IPS DF 4.7 (cell line): Measurements from ENCODE around the gene TAGLN.

Source experiments
- DNase-seq: peaks from one replicate; pipeline ENCODE4 v3.0.0-alpha.2; 2013; ENCODE audit warnings: low spot score; ENCODE audit errors: extremely low read depth

TAGLN gene

DNA sequence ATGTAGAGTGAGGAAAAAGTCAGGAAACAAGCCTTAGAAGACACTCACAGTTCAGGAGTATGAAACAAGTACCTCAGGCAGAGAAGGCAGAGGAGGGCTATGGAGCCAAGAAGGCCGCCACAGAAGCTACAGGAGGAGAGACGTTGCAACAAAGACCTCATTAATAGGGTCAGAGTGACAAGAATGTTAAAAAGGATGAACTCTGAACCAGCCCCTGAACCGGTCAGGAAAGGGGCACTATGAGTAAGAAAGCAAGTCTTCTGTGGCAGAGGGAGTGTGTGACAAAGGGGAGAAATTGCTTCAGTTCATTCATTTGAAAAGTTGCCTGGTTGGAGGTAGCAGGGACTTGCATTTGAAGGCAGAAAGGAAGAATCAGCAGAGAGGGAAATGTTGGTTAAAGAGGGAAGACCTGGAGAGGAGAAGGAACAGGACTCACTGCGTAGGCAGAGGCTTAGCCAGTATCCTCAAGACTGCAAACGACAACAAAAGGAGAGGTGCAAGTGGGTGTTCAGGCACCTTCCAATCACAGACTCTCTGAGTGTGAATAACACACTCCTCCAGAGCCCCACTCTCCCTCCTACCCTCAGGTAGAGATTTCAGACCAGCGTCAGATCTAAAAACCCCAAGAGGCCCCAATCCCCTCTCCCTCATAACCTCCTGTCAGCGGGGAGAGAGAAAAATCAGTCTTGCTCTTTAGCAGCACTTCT lies 15.4 kb downstream of the TAGLN start:
- DNase-seq, result no peak

DNA sequence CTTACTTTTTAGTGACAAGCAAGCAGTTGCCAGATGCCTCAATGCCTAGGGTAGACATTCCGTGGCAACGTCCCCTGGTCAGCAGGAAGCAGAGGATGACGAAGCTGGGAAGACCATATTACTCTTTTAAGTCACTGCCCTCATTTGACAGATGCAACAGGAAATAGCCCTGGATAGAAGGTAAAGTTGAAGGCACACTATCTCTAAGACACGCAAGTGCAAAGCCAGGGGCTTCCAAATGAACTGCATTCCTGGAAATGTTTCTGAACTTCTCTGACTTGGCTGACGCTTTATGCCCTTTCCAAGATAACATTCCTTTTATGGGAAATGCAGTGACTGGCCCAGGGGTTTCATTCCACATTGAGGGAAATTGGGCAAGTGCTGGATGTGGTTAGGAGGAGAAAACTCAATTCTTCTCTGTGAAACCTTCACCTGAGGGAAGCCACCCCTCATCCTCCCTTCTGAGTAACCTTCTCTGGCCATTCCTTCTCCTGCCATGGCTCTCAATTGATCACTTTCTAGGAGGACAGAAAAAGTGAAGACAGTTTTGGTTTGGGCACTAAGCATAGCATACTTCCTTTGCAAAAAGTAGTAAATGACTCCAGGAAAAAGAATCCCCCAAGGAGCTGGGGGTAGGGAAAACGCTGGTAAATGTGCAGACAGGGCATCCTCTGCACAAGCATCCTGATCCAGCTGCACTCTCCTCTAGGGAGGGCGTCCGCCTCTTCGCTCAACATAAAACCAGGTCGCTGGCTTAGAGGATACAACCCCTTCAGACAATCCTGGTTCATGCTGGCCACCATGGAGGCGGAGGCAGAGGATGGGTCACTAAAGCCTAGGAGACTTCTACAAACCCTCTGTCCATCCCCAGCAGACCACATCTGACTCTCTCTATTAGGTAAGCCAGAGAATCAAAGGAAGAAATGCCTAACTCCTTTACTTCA lies 18.2 kb downstream of the TAGLN start:
- no peak for DNase-seq

DNA sequence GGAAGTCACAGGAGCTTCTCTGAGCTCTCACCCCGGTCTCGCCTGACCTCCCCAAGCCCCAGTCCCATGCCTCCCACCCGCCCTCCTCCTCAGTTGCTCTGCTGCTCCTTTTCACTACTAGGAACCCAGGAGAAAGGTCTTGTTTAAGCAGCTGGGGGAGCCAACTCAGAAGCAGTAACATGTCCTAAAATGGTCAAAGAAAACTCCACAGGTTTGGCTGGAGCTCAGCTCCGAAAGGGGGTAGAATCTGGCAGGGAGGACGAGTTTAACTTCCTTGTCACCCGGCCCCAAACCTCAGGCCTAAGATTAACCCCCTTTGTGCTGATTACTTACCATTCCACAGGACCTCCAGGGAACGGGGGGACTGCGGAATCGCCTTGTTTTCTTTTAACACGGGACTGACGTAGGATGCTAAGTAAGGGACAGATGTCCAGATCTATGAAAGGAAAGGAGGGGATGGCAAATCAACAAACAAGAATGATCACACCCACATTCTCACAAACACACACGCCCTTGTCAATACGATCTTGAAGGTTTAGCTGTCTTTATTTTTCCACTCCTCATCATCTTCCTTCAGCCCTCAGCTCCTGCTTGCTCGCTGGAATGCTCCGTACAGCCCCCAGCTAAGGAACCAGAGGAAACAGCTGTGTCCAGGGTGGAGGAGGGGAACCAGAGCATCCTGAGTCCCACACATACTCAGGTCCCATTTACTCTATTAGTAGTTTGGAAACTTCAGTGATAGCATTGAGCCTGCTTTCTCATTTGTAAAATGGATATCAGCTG lies 19.2 kb downstream of the TAGLN start:
- DNase-seq, result no peak

DNA sequence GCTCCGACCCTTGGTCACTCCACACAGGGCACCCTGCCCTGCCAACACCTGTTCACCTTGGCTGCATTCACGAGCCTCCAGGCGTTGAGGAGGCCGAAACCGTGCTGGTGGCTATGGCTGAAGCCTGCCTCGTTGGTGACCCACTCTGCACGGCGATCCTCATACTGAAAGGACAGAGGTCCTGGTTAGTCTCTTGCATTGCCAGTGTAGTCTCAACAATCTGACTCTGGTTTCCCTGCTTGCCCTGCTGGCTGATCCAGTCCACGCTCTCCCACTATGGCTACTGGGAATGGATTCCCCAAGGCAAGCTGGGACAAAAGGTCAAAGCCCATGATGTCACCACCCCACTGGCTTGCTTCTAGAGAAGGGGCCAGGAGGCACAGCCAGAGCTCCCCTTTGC lies 19.8 kb downstream of the TAGLN start:
- DNase-seq, result no peak

DNA sequence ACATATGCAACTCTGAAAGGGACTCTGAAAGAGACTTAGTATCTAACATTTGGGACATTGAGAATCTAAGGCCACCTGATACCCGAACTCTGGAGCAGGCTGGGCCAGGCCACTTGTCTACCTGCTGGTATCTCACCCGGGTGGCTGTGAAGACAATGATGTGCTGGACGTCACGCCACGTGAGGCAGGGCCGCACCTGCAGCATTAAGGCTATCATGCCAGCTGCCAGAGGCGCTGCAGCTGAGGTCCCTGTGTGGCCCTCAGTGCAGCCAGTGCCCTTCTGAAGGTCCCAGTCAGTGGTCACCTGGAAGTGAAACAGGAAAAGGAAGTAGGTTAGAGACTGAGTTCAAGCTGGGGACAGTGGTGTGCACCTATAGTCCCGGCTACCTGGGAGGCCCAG lies 20.3 kb downstream of the TAGLN start:
- DNase-seq, result no peak

DNA sequence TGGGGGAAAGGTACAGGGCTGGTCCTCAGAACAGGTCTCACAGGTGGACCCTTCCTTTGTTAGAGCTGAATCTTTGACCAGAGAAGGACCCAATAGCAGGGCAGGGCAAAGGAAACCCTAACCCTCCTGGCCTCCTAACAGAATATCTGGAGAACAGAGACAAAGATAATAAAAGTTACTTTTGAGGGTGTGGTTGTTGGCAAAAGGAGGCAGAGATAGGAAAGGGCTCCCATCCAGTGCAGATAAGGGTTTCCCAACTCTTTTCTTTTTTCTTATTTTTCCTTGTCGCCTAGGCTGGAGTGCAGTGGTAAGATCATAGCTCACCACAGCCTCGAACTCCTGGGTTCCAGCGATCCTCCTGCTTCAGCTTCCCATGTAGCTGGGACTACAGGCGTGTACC lies 20.8 kb downstream of the TAGLN start:
- DNase-seq, result no peak

DNA sequence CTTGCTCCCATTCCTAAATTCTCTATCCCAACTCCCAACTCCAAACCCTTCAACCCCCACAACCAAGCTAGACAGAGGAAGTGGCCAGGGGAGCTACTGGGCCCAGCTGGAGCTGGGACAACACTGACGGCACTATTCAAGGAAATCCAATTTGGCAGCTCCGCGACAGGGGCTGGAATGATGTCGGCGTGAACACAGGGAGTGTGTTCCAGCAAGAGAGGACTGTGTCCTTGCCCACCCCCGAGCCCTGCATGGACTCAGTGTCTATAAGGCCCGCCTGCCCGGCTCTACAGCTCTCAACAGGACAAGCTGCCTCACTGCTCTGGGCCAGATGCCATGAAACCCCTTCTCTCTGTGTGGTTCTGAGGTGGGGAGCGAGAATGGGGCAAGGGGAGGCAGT lies 21.4 kb downstream of the TAGLN start:
- no peak for DNase-seq

DNA sequence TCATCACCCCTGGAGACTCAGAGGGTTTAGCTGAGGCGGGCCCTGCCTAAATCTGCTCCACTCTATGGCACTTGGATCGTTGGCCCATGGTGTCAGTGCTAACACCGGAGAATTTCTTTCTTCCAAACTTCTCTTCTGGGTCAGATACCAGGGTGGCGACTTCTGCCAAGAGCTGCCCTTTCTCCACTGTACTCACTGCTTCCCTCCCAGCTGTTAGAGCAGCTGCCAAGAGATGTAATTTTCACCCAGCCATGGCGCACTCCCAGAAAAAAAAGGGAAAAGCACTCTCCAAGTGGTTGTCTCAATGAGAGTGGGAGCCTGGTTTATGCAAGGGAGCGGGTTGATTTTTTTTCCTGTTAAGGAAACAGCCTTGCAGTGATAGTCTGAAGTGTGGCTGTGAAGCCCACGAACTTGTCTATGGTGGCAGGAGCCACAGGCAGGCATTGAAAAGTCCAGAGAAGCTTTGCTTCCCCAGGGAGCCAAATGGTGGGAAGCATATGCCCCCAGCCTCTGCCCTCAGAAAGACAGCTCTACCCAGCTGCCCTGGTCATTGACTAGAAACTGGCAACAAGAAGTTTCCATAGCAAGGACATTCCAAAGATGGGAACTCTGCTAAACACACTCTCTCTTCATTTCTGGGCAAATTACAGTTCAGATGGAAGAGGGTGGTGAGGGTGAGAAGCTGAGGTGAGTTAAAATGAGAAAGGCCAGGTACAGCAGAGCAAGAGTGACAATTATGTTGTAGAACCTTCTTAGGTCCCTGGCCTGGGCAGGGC lies 22.0 kb downstream of the TAGLN start:
- no peak for DNase-seq

DNA sequence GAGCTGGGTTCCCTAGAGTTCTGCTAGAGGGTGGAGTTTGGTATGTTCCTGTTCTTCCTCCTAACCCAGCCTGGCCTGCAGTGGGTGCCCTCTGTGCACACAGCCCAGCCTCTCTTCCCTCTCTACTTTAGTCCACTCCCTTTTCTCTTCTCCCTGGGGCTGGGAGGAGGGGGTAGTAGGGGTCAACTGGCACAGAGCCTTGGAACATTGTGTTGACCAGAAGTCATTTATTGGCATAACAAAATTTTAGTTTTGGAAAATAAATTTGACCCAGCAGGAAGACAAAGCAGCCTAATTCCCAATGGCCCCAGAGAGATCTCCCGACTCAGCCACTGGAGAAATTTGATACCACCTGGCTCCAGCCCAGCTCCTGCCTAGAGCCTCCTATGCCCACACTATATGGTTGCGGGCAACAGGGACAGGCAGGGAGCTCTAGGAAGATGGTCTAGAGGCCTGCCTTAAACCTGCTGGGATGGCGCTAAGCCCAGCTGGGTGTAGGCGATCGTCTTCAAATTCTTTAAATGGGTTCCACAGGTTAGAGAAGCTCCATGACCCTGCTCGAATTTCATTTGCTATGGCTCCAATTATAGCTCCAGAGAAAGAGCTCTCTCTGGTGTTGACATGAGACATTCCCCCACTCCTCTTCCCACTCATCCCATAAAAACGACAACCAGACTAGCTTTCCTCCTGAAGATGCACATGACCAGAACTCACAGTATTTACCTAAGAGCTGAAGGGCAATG lies 22.8 kb downstream of the TAGLN start:
- DNase-seq, result no peak

DNA sequence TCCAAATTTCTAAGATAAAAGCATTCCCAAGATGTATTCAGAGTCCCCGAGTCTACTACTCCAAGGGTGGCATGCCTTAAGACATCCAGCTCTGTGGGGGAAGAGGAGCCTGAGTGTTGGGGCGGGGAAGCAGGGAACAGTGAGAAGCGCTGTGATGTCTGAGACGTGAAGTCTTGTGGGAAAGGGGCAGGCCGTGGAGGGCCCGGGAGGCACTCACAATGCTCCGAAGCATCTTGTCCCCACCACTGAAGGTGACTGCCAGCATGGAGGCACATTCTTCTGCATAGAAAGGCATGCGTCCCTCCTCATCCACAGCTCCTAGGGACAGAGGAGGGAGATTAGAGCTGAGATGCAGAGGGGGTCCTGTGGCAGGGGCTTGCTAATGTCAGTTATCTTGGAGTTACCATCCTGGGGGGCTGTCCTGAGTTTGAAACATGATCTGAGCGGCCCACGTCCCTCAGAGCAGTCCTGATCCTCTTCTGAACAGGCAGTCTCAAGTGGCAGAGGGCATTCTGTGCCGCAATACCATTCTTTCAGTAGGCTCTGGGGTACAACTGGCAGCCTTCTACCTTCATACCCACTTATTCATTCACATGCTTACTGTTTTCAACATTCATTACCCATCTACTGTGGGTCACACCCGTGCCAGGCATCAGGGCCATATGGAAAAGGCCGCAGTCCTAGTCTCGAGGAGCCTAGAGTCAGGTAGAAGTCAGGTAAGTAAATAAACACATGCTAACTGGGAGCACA lies 24.0 kb downstream of the TAGLN start:
- no peak for DNase-seq

DNA sequence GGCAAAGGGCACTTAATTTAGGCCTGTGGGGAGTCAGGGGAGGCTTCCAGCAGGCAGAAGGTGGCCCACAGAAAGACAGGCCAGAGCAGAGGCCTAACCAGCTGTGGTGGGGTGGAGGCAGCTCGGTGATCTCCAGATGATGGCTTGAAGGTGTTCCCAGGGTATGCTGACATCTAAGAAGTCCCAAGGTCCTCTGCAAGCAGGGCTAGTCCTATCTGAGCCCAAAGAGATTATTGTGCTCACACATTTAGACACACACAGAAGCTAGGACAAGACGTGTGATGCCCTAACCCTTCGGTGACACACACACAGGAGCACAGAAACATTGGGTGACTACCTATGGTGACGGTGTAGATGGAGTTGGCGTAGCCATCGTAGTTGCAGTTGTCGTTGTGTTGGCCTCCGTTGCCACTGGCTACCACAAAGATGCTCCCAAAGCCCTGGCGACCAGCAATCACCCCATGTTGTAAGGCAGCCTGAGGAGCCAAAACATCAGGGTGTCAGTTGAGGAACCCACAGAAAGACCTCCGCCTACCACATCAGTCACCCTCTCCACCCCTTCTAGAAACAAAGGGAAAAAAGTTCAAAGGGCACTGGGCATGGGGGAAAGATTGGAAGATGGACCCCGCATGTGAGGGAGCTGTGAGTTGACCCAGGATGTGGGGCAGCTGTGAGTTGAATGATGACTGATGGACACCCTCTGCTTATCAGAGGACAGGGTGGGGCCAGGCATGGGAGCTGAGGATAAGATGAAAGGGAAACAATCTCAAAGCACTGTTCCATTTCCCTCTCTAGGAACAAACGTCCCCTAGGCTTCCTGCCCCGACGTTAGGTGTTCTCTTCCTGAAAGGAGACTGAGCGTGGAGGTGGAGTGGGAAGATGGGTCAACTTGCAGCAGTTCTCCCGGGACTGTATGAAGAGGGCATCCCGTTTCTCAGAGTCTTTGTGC lies 24.8 kb downstream of the TAGLN start:
- no peak for DNase-seq

DNA sequence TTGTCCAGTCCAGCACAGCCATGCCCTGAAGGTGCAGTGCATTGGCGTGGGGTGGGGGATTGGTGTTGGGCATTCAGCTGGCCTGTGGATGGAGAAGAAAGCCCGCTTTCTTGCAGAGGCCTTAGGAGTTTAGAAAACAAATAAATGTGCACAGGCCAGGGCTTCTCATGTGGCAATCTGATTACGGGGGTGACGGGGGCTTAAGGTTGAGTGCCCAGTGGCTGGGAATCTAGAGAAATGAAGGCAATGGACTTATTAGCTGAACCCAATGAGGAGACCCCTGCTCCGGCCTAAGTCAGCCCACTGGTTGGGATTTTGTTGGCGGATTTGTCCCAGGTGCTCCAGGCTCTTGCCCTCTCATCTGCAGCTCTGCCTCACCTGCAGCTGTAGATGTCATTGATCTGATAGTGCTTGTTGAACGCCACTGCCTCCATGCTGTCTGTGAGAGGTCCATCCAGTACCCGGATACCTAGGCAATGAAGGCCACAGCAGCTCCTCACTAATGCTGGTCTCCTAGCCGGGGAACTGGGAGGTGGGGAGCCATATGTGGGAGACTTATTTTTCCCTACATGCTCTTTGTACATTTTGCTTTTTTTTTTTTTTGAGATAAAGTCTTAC lies 26.5 kb downstream of the TAGLN start:
- DNase-seq, result no peak

DNA sequence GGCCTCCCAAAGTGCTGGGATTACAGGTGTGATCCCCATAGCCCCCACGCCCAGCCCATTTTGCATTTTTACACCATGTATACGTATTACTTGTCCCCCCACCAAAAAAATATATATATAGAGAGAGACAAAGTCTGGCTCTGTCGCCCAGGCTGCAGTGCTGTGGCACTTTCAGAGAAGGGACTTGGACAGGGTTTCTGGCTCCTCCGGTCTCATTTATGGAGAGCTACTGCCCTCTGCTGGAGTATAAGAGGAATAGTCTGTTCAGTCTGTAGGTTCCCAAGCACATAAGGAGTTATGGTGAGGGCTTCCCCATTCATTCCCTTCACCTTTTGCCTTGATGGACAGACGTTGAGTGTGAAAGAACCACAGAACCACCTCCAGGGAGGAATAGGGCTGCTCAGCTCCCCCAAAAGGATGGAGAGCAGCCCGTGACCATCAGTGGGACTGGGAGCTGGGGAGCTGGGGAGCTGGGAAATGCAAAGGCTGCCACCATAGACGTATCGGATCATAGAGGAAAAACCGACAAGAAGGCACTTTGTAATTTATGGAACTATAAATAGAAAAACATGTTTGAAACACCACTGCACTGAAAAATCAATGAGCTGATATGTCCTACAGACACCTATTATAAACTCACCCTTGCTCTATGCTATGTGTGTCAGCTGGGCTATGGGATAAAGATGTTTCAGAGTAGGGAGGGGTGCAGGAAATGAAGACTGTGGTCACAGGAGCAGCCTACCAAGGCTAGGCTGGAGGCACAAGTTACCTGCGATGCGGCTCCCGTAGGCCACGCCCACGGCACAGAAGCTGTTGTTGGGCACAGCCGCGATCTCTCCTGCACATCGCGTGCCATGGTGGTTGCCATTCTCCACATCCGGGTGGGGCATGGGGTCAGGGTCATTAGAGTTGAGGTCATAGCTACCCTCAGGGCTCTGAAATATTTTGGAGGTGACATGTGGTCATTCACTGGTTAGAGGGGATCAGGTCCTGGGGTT lies 27.5 kb downstream of the TAGLN start:
- DNase-seq, result no peak

DNA sequence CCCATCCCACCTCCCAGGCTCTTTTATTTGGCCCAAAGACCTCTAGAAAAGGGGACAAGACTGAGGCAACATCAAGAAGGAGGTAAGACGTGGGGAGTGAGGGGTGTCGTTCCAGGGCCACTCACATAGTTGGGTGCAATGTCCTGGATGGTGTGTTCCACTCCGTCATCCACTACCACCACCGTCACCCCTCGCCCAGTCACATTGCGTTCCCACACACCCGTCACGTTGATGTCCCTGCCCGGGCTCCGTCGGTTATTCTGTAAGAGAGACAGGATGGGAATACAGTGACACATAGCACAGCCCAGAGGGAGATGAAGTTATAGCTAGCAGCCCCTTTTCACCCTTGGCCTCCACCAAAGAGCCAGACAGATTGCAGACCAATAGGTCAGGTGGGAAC lies 28.9 kb downstream of the TAGLN start:
- DNase-seq, result no peak

DNA sequence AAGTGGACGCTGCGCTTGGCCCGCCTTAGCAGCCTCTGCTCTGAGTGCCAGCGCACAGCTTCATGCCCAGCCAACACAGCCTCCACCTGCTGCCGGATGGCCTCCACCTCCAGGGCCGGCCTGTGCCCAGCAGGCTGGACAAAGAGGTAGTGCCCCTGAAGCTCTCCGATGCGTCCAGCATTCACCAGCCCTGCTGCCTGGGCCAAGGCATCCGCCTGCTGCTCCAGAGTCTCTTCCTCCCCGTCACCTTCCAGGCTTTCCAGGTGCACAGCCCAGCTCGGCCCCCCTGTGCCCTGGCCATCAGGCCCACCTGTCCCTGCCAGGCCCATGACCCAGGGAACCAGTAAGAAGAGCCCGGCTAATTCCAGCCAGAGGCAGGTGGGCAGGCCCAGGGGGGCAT lies 30.2 kb downstream of the TAGLN start:
- no peak for DNase-seq

DNA sequence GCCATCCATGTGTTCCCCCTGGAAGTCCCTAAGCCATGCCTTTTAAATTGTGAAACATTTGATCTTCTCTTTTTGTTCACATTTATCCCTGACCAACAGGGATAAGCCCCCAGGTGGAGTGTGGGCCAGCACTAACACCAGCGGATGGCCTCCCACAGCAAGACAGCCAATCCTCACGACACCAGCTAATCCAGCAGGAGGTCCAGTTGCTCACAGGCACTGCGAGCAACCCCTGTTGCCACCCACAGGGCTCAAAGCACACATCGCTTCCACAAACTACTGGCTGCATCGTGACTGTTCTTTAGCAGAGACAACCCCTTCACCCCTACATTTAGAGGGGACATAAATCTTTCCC lies 30.7 kb downstream of the TAGLN start:
- no peak for DNase-seq
